Measurements from ENCODE around the gene YY2.

DNA sequence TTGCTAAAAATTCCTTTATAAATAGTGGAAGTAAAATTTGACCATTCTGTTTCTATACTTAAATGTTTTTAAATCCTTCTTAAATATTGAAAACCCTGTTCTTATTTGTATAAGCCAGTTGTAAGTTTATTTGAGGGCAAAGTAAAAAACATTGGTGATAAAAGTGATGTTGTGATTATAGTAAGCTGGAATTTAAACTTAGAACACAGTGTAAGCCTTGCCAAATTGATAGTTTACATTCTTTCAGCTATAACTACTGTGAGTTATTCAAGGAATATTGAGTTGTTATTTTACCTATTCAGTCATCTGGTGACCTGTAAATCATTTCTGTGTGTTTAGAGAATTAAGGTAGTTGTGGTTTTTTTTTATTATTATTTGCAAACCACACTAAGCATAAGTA, 9.6 kb downstream of the YY2 start:
- TF ChIP-seq, protein P1, sequence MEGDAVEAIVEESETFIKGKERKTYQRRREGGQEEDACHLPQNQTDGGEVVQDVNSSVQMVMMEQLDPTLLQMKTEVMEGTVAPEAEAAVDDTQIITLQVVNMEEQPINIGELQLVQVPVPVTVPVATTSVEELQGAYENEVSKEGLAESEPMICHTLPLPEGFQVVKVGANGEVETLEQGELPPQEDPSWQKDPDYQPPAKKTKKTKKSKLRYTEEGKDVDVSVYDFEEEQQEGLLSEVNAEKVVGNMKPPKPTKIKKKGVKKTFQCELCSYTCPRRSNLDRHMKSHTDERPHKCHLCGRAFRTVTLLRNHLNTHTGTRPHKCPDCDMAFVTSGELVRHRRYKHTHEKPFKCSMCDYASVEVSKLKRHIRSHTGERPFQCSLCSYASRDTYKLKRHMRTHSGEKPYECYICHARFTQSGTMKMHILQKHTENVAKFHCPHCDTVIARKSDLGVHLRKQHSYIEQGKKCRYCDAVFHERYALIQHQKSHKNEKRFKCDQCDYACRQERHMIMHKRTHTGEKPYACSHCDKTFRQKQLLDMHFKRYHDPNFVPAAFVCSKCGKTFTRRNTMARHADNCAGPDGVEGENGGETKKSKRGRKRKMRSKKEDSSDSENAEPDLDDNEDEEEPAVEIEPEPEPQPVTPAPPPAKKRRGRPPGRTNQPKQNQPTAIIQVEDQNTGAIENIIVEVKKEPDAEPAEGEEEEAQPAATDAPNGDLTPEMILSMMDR (IDR thresholded peaks at IDR 0.05): no peak
- TF ChIP-seq ZFX (IDR thresholded peaks at IDR 0.05; ENCODE audit: borderline replicate concordance): no peak

All from 22Rv1 (cell line).